SK-MEL-5 (cell line): ENCODE data around the gene SC5D. TPM values are rescaled to one million over a fixed set of nuclear protein-coding genes. Genes with fewer than 3 reads are reported as not detected.

Experiments used
- DNase-seq: peaks from one replicate; pipeline ENCODE4 v3.0.0-alpha.2; 2016; ENCODE audit warnings: low read depth, low spot score
- in situ Hi-C: cut with HindIII; loops from 2 replicates; pipeline ENCODE4 v1.10.0; 2016; ENCODE audit warnings: low sequenced_read_pairs, high pct_unique_total_duplicates, low pct_unique_long_range_greater_than_20kb
- total RNA-seq: library from RNA; depleted of rRNA; stranded (reverse); fragments of >200 nt; shearing (Covaris generic); gene quantifications from 2 replicates; pipeline ENCODE4 v1.2.3, GENCODE V29; 2014

Gene SC5D
- total RNA-seq, 1 experiment from 2014 or later, result 44.9 TPM

DNA sequence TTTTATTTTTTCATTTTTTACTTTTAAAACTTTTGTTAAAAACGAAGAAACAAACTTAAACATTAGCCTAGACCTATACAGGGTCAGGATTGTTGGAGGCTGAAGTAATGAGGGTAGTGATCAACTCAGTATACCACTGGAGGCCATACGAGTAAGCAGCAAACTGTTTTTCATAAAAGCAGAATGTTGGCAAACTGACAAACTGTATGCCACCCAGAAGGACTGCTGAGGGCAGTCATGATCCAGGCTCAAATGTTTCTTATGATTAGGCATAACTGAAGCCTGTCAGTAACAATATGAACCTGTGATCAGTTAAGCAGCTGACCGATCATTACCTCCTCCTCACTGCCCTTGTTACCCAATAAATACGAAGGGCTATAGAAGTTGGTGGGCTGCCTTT is 10.2 kb upstream of the SC5D start:
- in situ Hi-C loops, result no loop called here
- peak; percentile 18 for DNase-seq

DNA sequence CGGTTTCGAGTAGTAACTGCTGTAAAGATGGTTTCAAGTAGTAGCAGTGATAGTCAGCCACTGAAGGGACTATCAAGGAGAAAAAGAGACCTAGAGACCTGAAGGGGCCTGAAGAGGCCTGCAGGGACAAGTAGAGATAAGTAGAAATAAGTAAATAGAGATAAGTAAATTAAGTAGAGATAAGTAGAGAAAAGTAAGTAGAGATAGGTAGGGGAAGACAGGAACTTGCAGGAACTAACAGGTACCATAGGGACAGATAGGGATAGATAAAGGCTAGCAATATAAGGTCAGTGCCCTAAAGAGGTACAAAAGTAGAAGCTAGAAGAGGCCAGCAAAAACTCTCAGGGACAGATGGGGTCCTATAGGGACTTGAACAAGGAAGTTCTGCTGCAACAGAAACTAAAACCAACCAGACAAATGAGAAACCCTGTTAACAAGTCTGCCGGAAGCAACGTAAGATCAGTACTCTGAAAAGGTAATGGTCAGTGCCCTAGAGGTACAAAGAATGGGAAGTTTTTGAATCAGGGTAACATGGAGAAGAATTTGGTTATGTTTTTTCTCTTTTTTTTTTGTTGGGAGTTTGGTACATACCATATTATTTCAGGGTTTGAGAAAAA is 9.6 kb upstream of the SC5D start:
- in situ Hi-C loops, result no loop called here
- no peak for DNase-seq

DNA sequence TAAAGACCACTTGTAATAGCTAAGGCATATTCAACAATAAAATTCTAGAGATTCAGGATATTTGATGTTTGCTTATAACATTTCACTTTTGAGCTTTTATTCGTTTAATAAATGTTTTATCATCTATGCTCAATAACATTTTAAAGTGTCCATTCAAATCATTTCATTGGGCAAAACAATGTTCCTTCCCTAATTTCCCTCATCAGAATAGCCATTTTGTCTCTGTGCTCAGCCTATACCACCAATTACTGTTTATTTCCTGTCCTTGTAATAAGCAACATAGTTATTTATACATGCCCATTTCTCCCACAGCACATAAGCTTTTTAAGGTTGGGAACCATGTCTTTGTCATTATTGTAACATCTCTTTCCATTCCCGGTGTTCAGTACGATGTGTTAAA is 1.3 kb upstream of the SC5D start:
- DNase-seq, result no peak
- in situ Hi-C loops, result no loop called here

GRCh38 chr11:121291896-121292494 is 576 bp upstream of the SC5D start:
- DNase-seq, result no peak
- in situ Hi-C loops, result no loop called here

DNA sequence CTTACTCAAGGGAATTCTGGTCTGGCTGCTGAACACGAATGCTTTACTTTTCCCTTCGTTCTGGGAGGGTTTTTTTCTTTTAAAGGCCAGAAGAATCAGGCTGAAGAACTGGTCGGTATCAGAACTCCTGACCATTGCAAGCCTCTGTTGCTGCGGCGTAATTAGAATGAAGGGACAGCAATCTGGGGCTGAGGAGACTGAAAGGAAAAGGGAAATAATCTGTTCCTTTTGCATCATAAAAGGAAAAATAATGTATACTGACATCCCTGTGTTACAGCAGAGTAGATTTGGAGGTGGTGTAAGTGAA is 670 bp downstream of the SC5D start:
- in situ Hi-C loops, result no loop called here
- DNase-seq, result no peak

DNA sequence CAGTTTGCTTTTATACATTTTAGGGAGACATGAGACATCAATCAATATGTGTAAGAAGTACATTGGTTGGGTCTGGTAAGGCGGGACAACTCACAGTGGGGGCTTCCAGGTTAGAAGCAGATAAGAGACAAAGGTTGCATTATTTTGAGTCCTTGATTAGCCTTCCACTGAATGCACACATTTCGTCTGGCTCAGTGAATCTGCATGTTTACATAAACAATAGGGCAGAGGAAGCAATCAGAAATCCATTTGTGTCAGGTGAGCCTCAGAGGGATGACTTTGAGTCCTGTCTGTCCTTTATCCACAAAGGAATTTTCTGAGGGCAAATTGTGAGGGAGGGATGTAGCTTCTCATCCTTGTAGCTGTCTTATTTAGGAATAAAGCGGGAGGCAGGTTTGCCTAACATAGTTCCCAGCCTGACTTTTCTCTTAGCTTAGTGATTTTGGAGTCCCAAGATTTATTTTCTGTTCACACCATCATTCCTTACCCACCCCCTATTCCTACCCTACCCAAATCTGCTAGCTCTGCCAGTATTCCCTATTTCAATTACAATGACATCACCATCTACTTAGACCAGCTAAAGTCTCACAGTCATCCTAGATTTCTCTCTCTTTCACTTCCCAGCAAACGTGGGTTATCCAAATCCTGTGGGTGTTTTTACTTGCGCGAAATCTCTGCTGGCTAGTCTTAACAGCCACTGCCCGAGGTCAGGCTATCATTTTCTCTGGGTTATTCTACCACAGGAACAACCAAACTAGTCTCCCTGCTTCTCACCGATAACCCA is 2.9 kb downstream of the SC5D start:
- no peak for DNase-seq
- in situ Hi-C loops, result no loop called here

- DNase-seq, result no peak
- in situ Hi-C loops, result no loop called here
Observed at GRCh38 chr11:121297872-121298271, 5.3 kb downstream of the SC5D start.

- DNase-seq, result no peak
- in situ Hi-C loops, result no loop called here
Observed at GRCh38 chr11:121298774-121299173, 6.2 kb downstream of the SC5D start.

- in situ Hi-C loops, result no loop called here
- no peak for DNase-seq
Observed at GRCh38 chr11:121299417-121299816, 6.8 kb downstream of the SC5D start.

- DNase-seq, result no peak
- in situ Hi-C loops, result no loop called here
Observed at GRCh38 chr11:121300313-121300971, 7.9 kb downstream of the SC5D start.

GRCh38 chr11:121300972-121301699 is 8.6 kb downstream of the SC5D start:
- in situ Hi-C loops, result no loop called here

GRCh38 chr11:121304759-121305158 is 12.2 kb downstream of the SC5D start:
- DNase-seq, result no peak
- in situ Hi-C loops, result no loop called here

More at GRCh38 chr11:121300972-121301699, 8.6 kb downstream of the SC5D start:
- DNase-seq, result no peak

- no peak for DNase-seq
- in situ Hi-C loops, result no loop called here
Observed at GRCh38 chr11:121308816-121309215, 16.2 kb downstream of the SC5D start.

GRCh38 chr11:121309688-121310087 is 17.1 kb downstream of the SC5D start:
- in situ Hi-C loops, result no loop called here
- no peak for DNase-seq

- in situ Hi-C loops, result no loop called here
- DNase-seq, result no peak
Observed at GRCh38 chr11:121310908-121311307, 18.3 kb downstream of the SC5D start.

- in situ Hi-C loops, result no loop called here
Observed at GRCh38 chr11:121311373-121311772, 18.8 kb downstream of the SC5D start.

GRCh38 chr11:121312483-121312882 is 19.9 kb downstream of the SC5D start:
- no peak for DNase-seq
- in situ Hi-C loops, result no loop called here

More at GRCh38 chr11:121311373-121311772, 18.8 kb downstream of the SC5D start:
- no peak for DNase-seq
